ENCODE results near the gene PBX1.
A peak's percentile ranks its signal among the peaks of the same experiment; 100 is the strongest.

Gene PBX1

GRCh38 chr1:164671323-164671965 is 112.5 kb downstream of the PBX1 start:
- no peak for DNase-seq

- DNase-seq: no peak
Observed at GRCh38 chr1:164671966-164672571, 113.1 kb downstream of the PBX1 start.

- no peak for DNase-seq
Observed at GRCh38 chr1:164672588-164672987, 113.6 kb downstream of the PBX1 start.

- peak in 1 of 2 donors; percentile 34 for DNase-seq
Observed at GRCh38 chr1:164673584-164674214, 114.7 kb downstream of the PBX1 start.

- no peak for DNase-seq
Observed at GRCh38 chr1:164675342-164675904, 116.4 kb downstream of the PBX1 start.

GRCh38 chr1:164678136-164678700 is 119.2 kb downstream of the PBX1 start:
- no peak for DNase-seq

GRCh38 chr1:164682570-164682969 is 123.6 kb downstream of the PBX1 start:
- DNase-seq: no peak

GRCh38 chr1:164683235-164683634 is 124.3 kb downstream of the PBX1 start:
- no peak for DNase-seq

GRCh38 chr1:164685266-164686035 is 126.5 kb downstream of the PBX1 start:
- DNase-seq: peak in 1 of 2 donors; percentile 10

GRCh38 chr1:164687777-164688176 is 128.8 kb downstream of the PBX1 start:
- DNase-seq: no peak

- peak; percentile 14 to 59 for DNase-seq
Observed at GRCh38 chr1:164688791-164689190, 129.8 kb downstream of the PBX1 start.

- no peak for DNase-seq
Observed at GRCh38 chr1:164689672-164690511, 130.9 kb downstream of the PBX1 start.

GRCh38 chr1:164692420-164692819 is 133.4 kb downstream of the PBX1 start:
- no peak for DNase-seq

- DNase-seq: no peak
Observed at GRCh38 chr1:164693564-164694359, 134.8 kb downstream of the PBX1 start.

GRCh38 chr1:164694505-164694904 is 135.5 kb downstream of the PBX1 start:
- no peak for DNase-seq

GRCh38 chr1:164695956-164696665 is 137.1 kb downstream of the PBX1 start:
- no peak for DNase-seq

GRCh38 chr1:164699815-164700491 is 141.0 kb downstream of the PBX1 start:
- no peak for DNase-seq

- no peak for DNase-seq
Observed at GRCh38 chr1:164700683-164701082, 141.7 kb downstream of the PBX1 start.

- DNase-seq: no peak
Observed at GRCh38 chr1:164701189-164701761, 142.3 kb downstream of the PBX1 start.
